HCEC 1CT (cell line): ENCODE data around the gene CACNA2D4.
"Not testable (repeated sequence)": the region's sequence is repeated elsewhere in the genome, so short reads cannot be mapped to it uniquely, and the experiment has no call there.

ENCODE experiments used
- DNase-seq: peaks from one replicate; pipeline ENCODE4 v3.0.0-alpha.2; 2017

The CACNA2D4 gene

GRCh38 chr12:1827826-1828805 lies 90.3 kb downstream of the CACNA2D4 start:
- DNase-seq: no peak

DNA sequence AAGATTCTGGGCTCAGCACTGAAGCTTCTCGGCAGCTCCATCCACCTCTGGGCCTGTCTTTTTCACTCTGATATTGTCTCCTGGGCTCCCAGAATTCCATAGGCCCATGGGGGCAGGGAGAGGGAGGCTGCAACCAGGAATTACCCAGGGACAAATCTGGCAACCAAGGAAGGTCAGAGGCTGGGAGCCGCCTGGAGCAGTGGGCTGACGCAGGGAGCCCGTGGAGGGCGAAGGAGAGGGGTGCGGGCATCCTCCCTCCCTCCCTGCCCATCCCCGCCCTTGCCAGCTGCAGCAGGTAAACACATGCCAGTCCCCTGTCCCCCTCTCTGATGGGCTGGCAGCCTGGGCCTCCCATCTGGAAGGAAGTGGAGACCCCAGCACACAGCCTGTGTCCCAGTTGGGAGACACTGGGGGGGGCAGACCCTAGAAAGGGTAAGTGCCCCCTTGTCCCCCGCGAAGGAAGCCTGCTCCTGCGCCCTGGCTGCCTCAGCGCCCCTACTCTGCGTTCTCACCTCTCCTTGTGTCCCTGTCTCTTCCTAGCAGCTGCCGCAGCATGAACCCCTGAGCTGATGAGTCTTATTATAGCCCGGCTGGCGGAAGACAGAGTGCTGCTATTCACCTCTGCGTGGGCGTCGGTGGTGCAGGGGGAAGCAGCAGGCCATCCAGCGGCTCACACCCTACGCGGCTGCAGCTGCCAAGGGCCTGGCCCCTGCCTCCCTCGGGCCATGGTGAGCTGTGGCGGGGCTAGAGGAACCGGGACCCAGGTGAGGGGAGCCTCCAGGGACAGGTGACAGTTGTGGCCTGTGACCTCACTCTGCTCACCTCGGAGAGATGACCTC lies 91.4 kb downstream of the CACNA2D4 start:
- no peak for DNase-seq

- DNase-seq: no peak
Measured at GRCh38 chr12:1826401-1826800, 92.1 kb downstream of the CACNA2D4 start.

- DNase-seq: no peak
Measured at GRCh38 chr12:1825382-1826102, 92.9 kb downstream of the CACNA2D4 start.

DNA sequence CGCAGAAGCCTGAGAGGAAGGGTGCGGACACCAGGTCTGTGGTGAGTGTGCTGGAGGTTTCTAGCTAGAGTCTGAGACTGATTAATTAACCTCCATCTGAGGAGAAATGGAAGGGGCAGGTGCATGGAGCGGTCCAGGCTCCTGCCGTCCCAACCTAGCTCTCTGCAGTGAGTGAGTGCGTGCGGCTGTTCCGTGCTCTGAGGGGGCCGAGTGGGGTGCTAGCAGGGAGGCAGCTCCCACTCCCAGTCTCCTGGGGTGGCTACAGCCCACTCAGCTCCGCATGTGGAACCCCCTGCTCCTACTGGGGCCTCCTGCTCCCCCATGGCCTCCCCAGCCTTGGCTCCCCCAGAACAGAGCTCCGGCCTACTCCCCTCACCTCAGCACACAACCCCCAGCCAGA lies 95.2 kb downstream of the CACNA2D4 start:
- DNase-seq: no peak

- DNase-seq: no peak
Measured at GRCh38 chr12:1822699-1823098, 95.8 kb downstream of the CACNA2D4 start.

GRCh38 chr12:1821805-1822204 lies 96.6 kb downstream of the CACNA2D4 start:
- DNase-seq: no peak

GRCh38 chr12:1820896-1821291 lies 97.6 kb downstream of the CACNA2D4 start:
- no peak for DNase-seq

DNA sequence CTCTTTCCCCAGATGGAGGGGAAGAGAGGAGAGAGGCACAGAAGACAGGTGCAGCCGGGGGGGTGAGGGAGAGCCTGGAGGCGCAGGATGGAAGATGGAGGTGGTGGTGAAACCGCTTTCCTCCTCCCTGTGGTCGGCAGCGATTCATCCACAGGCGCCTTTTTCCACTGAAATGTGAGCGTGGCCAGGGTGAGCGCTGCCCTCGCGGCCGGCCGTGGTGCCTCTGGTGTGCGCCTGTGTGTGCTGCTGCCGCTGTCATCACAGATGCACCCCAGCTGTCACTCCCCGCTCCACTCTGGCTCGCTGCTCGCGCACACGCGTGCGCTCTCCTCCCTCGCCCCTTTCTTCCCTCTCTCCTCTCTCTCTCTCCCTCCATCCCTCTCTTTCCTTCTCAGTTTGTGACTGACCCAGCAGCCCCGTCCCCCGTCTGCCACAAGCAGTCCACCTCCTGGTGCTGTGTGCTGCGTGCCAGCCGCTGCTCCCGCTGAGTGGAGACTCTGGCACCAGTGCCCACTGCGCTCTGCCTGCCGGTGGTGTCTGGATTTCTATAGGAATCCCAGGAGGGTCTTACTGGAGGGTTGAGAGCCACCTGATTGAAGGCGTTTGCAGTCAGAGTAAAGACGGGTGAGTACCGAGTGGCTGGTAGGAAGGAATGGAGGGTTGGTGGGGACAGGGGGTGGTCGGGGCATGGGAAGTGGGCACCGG lies 98.1 kb downstream of the CACNA2D4 start, which contains the start of gene LRTM2:
Gene LRTM2, plus strand, starts transcription at position 375 of the 705 bp plus-strand sequence. CDS start 7,584 bp downstream, outside the sequence.
- DNase-seq: no peak

DNA sequence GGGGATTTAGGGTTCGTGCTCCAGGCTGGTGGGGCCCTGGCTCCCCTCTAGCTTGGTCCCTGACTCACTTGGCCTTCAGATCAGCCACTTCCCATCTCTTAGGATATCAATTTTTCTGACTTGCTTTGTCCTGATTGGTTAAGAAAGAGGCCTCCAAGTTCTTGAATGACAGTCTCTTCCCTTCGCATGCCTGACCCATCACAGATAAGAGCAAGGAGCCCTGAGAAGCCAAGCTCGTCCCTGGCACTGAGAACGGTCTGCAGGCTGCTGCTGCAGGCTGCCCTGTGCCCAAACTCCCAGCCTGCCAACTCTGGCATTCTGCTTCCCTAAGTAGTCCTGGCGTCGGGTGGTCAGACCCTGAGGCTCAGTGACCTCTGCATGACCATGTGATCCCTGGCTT lies 98.9 kb downstream of the CACNA2D4 start:
- DNase-seq: no peak

DNA sequence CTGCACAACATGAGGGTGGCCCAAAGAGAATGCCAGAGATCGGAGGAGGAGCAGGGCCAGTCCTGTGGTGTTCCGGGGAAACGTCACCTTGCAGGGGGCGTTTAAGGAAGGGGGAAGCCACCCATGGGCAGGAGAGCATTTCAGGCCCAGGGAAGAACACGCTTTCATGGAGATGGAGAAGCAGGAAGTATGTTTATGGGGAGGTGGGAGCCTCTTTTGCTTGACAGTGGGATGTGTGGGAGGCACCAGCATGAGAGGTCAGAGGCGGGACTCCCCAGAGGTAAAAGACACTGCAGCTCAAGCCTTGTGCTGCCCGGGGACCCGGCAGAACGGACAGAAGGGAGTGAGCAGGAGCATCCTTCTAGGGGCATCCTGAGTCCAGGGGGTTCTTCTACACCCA lies 99.4 kb downstream of the CACNA2D4 start:
- no peak for DNase-seq

DNA sequence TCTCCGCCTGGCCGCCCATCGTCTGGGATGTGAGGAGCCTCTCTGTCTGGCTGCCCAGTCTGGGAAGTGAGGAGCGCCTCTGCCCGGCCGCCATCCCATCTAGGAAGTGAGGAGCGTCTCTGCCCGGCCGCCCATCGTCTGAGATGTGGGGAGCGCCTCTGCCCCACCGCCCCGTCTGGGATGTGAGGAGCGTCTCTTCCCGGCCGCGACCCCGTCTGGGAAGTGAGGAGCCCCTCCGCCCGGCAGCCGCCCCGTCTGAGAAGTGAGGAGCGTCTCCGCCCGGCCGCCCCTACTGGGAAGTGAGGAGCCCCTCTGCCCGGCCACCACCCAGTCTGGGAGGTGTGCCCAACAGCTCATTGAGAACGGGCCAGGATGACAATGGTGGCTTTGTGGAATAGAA lies 100.5 kb downstream of the CACNA2D4 start:
- DNase-seq: not testable (repeated sequence)

DNA sequence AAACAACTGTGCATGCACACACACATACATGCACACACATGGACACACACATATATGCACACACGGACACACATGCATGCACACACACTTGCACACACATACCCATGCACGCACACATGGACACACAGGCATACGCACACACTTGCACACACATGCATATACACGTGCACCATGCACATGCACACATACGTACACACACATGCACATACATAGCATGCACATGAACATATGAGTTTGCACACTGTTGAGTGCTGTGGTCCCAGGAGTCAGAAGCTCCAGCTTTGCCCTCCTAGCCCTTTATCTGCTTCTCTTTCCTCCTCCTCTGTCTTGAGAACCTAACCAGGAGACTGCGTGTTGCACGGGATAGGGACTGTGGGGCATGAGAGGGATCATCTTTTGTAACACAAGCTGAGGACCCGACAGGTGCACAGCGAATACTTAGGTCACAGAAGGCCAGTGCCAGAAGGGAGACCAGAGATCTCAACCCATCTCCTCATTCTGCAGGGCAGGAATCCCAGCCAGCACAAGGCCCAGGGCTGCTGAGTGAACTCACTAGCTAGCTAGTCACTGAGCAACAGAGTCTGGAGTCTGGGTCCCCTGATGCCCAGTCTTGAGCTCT lies 101.6 kb downstream of the CACNA2D4 start:
- no peak for DNase-seq

DNA sequence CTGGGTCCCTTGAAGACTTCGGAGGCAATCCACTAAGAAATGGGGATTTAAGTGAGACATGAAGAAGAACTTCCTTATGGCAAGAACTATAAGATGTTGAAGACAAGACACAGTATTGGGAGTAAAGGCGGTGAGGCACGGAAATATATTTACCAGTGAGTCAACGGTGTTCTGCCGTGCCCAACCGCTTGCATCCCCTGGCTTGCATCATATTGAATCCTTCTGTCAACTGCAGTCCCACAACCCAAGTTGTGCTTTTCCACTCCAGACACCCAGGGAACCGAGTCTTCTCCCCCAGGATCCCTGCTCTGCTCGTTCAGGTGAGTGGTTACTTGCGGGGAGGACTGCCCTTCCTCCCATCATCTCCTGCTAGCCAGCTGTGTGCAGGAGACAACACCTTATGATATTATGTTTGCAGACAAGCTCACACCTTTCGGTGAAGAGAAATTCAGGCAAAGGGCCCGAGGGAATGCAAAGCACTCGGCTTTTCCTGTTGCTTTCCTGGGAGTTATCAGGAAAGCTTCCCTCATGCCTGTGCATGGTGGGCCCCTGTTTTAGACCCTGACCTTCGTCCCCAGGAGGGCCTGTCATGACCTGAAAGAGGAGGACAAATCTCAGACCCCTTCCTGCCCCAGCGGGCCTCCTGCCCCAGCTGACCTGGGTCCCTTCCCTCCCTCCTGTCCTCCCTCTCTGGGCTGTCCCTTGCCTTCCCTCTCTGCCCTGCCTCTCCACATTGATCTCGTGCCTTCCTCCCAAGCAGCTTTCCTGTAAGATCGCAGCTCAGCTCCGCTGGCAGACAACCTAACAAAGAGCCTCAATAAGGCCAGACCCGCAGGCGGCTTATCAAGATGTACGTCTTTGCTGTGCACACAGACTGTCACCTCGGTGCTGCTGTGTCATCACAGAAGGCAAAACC lies 102.4 kb downstream of the CACNA2D4 start:
- no peak for DNase-seq

- DNase-seq: no peak
Measured at GRCh38 chr12:1815108-1815507, 103.3 kb downstream of the CACNA2D4 start.

DNA sequence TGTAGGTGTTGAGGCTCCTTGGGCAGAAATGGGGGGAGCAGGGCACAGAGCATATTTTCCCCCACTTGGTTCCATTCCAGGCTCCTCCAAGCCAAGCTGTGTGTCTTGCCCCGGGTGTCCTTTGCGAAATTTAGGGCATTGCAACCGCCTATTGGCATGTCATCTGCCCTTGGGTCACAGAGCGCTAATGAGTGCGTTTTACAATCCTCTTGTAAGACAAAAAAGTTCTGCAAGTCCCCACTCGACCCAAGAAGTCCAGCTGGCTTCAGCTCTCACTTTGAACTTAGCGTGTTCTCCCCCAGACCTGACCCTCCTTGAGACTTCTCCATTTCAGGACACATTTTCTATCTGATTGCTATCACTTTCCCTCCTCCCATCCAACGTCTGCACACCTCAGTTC lies 104.2 kb downstream of the CACNA2D4 start:
- no peak for DNase-seq

DNA sequence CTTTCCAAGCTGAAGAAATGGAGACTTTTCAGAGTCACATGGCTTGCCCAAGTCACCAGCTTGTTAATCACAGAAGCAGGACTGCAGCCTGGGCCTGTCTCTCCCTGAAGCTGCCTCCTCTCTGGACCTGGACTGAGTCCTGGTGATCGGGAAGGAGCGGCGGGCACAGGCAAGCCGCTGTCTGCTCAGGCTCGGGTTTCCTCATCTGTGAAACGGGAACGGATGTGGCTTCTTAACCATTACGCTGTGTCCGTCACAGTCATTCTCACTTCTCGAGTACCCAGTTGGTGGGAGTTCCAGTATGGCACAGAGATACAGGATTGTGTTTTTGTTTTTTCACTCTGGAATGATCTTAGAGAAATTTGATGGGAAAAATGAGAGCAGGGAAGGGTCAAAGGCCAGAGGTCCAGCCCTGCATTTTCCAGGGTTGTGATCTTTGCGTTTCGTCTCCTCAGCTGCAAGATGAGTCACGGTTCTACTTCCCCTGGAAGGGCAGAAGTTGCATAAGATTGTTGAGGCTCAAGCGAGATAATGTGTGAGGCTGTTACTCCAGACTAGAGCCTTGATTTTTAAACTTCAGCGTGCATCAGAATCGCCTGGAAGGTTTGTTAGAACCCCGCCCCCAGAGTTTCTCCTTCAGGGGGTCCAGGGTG lies 105.7 kb downstream of the CACNA2D4 start:
- DNase-seq: peak; percentile 67

GRCh38 chr12:1811948-1812291 lies 106.5 kb downstream of the CACNA2D4 start:
- no peak for DNase-seq

DNA sequence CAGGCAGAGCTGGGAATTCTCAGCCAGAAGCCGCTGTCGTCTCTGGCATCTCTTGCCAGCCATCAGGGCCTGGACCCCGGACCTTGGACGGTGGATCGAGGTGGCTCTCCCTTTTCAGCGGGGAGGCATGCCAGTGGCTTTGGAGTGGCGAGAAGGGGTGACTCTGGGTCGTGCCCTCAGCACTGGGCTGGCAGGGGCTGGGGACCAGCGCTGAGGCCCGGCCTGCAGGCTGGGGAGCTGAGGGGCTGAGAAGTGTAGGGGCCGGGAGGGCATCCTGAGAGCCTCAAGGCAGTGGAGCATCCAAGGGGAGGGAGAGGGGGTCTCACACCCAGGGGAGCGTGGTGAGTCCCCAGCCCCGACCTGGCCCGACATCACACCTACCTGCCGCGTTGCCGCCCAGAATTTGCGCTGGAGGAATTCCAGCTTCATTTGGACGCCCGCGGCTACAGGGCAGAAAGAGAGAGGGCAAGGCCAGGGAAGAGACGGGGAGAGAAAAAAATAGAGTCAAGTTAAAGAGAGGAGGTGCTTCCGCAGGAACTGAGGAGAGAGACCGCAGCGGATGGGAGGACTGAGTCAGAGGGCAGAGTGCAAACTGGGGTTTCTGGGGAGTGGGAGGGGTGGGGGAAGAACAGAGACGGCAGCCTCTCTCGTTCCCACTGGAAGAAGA lies 107.0 kb downstream of the CACNA2D4 start:
- DNase-seq: no peak

GRCh38 chr12:1810931-1811280 lies 107.5 kb downstream of the CACNA2D4 start:
- DNase-seq: no peak
